HL-60 (cell line): ENCODE measurements around the gene GPC3.
"Not testable (repeated sequence)": the region's sequence is repeated elsewhere in the genome, so short reads cannot be mapped to it uniquely, and the experiment has no call there.

Experiments
- DNase-seq, 2 experiments: peaks; one replicate each; pipeline ENCODE4 v3.0.0-alpha.2; 2010 to 2020; ENCODE audit warnings: low read depth in 1 of 2, low spot score in 1 of 2
- H3K27ac ChIP-seq: fragments of 250-450 bp; sonication (Bioruptor Pico); replicated peaks from 2 replicates; pipeline ENCODE4 v1.5.1; 2020; ENCODE audit warnings: mild to moderate bottlenecking, moderate library complexity
- H3K27me3 ChIP-seq: fragments of 250-450 bp; sonication (Bioruptor Pico); 2 replicates; pipeline ENCODE4 v1.5.1; 2021; ENCODE audit warnings: mild to moderate bottlenecking, moderate library complexity; ENCODE audit not compliant: insufficient read depth, poor library complexity, severe bottlenecking
- H3K4me3 ChIP-seq: replicated peaks from 2 replicates; pipeline ENCODE4 v1.5.1; 2011; ENCODE audit warnings: mild to moderate bottlenecking, control low read depth, low read length; ENCODE audit not compliant: insufficient read depth
- CTCF ChIP-seq: IDR thresholded peaks from one replicate; pipeline ENCODE4 v1.5.1; 2011; ENCODE audit warnings: low read length, control low read depth, inconsistent platforms; ENCODE audit not compliant: insufficient read depth
- GABPA ChIP-seq: IDR thresholded peaks from 2 replicates; pipeline ENCODE4 v1.6.1; 2012; ENCODE audit warnings: low read depth
- POLR2AphosphoS5 ChIP-seq: IDR thresholded peaks from 2 replicates; pipeline ENCODE4 v1.6.1; 2012; ENCODE audit warnings: low read depth
- SPI1 ChIP-seq: IDR thresholded peaks from 2 replicates; pipeline ENCODE4 v1.6.1; 2012; ENCODE audit warnings: low read depth, mild to moderate bottlenecking, borderline replicate concordance
- TF ChIP-seq, protein P1 (sequence below): IDR thresholded peaks from 2 replicates; pipeline ENCODE4 v1.6.1; 2012; ENCODE audit warnings: low read depth; ENCODE audit not compliant: insufficient replicate concordance

GPC3 gene

DNA sequence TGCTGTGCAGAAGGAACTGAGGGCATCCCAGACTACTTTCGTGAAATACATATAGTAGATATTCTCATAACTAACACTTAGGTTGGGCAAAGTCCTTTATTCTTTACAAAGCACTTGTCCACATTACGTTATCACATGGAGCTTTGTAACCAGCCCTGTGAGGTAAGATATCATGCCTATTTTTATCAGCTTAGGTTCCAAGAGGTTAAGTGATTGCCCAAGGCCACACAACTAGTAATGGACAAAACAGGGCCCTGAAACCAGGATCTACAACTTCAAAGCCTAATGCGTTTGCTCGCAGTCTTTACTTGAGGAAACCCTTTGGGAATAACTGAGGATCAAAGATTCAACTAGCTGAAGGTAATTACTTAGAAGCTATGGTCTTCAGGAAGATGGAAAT is 261.5 kb downstream of the GPC3 start:
- H3K4me3 ChIP-seq: no peak overlapping the region
- H3K27me3 ChIP-seq: no peaks in the 10 kb centered on the region
- no peak overlapping the region for H3K27ac ChIP-seq
- DNase-seq: no peak
- TF ChIP-seq SPI1 (no peak), POLR2AphosphoS5 (no peak), CTCF (no peak), GABPA (no peak)
- TF ChIP-seq, protein P1, sequence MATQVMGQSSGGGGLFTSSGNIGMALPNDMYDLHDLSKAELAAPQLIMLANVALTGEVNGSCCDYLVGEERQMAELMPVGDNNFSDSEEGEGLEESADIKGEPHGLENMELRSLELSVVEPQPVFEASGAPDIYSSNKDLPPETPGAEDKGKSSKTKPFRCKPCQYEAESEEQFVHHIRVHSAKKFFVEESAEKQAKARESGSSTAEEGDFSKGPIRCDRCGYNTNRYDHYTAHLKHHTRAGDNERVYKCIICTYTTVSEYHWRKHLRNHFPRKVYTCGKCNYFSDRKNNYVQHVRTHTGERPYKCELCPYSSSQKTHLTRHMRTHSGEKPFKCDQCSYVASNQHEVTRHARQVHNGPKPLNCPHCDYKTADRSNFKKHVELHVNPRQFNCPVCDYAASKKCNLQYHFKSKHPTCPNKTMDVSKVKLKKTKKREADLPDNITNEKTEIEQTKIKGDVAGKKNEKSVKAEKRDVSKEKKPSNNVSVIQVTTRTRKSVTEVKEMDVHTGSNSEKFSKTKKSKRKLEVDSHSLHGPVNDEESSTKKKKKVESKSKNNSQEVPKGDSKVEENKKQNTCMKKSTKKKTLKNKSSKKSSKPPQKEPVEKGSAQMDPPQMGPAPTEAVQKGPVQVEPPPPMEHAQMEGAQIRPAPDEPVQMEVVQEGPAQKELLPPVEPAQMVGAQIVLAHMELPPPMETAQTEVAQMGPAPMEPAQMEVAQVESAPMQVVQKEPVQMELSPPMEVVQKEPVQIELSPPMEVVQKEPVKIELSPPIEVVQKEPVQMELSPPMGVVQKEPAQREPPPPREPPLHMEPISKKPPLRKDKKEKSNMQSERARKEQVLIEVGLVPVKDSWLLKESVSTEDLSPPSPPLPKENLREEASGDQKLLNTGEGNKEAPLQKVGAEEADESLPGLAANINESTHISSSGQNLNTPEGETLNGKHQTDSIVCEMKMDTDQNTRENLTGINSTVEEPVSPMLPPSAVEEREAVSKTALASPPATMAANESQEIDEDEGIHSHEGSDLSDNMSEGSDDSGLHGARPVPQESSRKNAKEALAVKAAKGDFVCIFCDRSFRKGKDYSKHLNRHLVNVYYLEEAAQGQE: no peak

DNA sequence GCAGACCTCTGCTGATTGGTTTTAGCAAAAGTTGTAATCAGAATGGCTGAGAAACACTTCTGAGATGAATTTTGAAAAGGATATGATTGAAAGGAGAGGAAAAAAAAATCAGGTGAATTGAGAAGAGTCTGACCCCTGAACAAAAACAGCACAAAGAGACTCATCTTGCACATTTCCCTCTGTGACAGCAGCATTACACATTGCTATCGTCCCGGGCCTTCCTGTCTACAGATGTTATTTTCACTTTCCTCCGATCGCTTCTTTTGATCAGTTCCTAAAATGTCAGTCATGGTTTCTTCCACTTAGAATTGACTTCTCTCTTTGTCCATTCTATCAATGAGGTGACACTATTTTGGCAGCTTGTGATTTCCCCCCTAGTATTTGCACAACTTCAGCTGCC is 262.6 kb downstream of the GPC3 start:
- Histone ChIP-seq H3K4me3 (no peak overlapping the region), H3K27me3 (no peaks in the 10 kb centered on the region), H3K27ac (no peak overlapping the region)
- DNase-seq: no peak
- TF ChIP-seq CTCF: no peak
- TF ChIP-seq POLR2AphosphoS5: no peak
- TF ChIP-seq GABPA: no peak
- no peak for TF ChIP-seq SPI1
- TF ChIP-seq, protein P1: no peak

GRCh38 chrX:133720269-133720668 is 265.1 kb downstream of the GPC3 start:
- not testable (repeated sequence) for H3K4me3 ChIP-seq, H3K27ac ChIP-seq, H3K27me3 ChIP-seq, DNase-seq

- Histone ChIP-seq H3K27me3 (no peaks in the 10 kb centered on the region), H3K27ac (no peak overlapping the region), H3K4me3 (no peak overlapping the region)
- TF ChIP-seq CTCF (no peak), POLR2AphosphoS5 (no peak), SPI1 (no peak), GABPA (no peak)
- TF ChIP-seq, protein P1: no peak
- no peak for DNase-seq
Measured at GRCh38 chrX:133715715-133716114, 269.7 kb downstream of the GPC3 start.
